HEK293T (cell line): ENCODE results near the gene RPL18.

Experiments used
- CTCF ChIA-PET: fragments of 350-600 bp; formaldehyde crosslinking; extraction: SDS; loops from one replicate; lab custom pipeline; 2021; ENCODE audit warnings: antibody characterized with exemption, inconsistent platforms; lab: Yijun Ruan, JAX
- POLR2A ChIA-PET: fragments of 350-600 bp; formaldehyde crosslinking; extraction: SDS; loops from one replicate; lab custom pipeline; 2020; ENCODE audit warnings: antibody characterized with exemption, inconsistent platforms; lab: Yijun Ruan, JAX
- DNase-seq: peaks from one replicate; pipeline ENCODE4 v3.0.0; 2012; ENCODE audit warnings: mixed read lengths; ENCODE audit errors: extremely low spot score
- ARNT ChIP-seq: fragments of 450-650 bp; IDR thresholded peaks from 2 replicates; pipeline ENCODE4 v1.6.1; 2017; ENCODE audit warnings: mild to moderate bottlenecking
- BHLHE40 ChIP-seq: fragments of 450-650 bp; IDR thresholded peaks from 2 replicates; pipeline ENCODE4 v1.6.1; 2016; ENCODE audit warnings: mild to moderate bottlenecking, moderate library complexity, borderline replicate concordance
- CTBP1 ChIP-seq: fragments of 450-650 bp; IDR thresholded peaks from 2 replicates; pipeline ENCODE4 v1.6.1; 2016; ENCODE audit warnings: borderline replicate concordance
- ELF4 ChIP-seq: fragments of 450-650 bp; IDR thresholded peaks from 2 replicates; pipeline ENCODE4 v1.6.1; 2017; ENCODE audit warnings: antibody characterized with exemption
- FOXA1 ChIP-seq: fragments of 450-650 bp; IDR thresholded peaks from 2 replicates; pipeline ENCODE4 v1.6.1; 2016; ENCODE audit warnings: mild to moderate bottlenecking
- FOXK2 ChIP-seq: fragments of 450-650 bp; IDR thresholded peaks from 2 replicates; pipeline ENCODE4 v1.6.1; 2016; ENCODE audit warnings: mild to moderate bottlenecking
- FOXM1 ChIP-seq: fragments of 450-650 bp; IDR thresholded peaks from 2 replicates; pipeline ENCODE4 v1.6.1; 2017; ENCODE audit warnings: mild to moderate bottlenecking, borderline replicate concordance
- HDGF ChIP-seq: fragments of 450-650 bp; IDR thresholded peaks from 2 replicates; pipeline ENCODE4 v1.6.1; 2017; ENCODE audit warnings: antibody characterized with exemption, borderline replicate concordance
- L3MBTL2 ChIP-seq: fragments of 450-650 bp; conservative IDR thresholded peaks from 2 replicates; pipeline ENCODE4 v1.6.1; 2016; ENCODE audit warnings: mild to moderate bottlenecking
- LEF1 ChIP-seq: fragments of 450-650 bp; IDR thresholded peaks from 2 replicates; pipeline ENCODE4 v1.6.1; 2017; ENCODE audit warnings: mild to moderate bottlenecking, borderline replicate concordance
- NFRKB ChIP-seq: fragments of 450-650 bp; IDR thresholded peaks from 2 replicates; pipeline ENCODE4 v1.6.1; 2016; ENCODE audit warnings: mild to moderate bottlenecking, moderate library complexity
- PKNOX1 ChIP-seq: fragments of 450-650 bp; IDR thresholded peaks from 2 replicates; pipeline ENCODE4 v1.6.1; 2016
- SP1 ChIP-seq: fragments of 450-650 bp; IDR thresholded peaks from 2 replicates; pipeline ENCODE4 v1.6.1; 2017
- SUZ12 ChIP-seq: fragments of 450-650 bp; IDR thresholded peaks from 2 replicates; pipeline ENCODE4 v1.6.1; 2016; ENCODE audit warnings: mild to moderate bottlenecking
- TARDBP ChIP-seq: fragments of 450-650 bp; IDR thresholded peaks from 2 replicates; pipeline ENCODE4 v1.6.1; 2016
- ZNF384 ChIP-seq: fragments of 450-650 bp; IDR thresholded peaks from 2 replicates; pipeline ENCODE4 v1.6.1; 2016

RPL18 gene

GRCh38 chr19:48639483-48640375 lies 20.8 kb upstream of the RPL18 start:
- TF ChIP-seq BHLHE40 (no peak), FOXA1 (no peak), PKNOX1 (no peak), FOXM1 (no peak)
- DNase-seq, result no peak
- CTCF ChIA-PET, result interaction anchor here (0.6 kb wide), 1 partner anchor 339 kb away, joined by 3 read pairs; no protein-coding TSS in a partner anchor
- POLR2A ChIA-PET, result no interaction called here

DNA sequence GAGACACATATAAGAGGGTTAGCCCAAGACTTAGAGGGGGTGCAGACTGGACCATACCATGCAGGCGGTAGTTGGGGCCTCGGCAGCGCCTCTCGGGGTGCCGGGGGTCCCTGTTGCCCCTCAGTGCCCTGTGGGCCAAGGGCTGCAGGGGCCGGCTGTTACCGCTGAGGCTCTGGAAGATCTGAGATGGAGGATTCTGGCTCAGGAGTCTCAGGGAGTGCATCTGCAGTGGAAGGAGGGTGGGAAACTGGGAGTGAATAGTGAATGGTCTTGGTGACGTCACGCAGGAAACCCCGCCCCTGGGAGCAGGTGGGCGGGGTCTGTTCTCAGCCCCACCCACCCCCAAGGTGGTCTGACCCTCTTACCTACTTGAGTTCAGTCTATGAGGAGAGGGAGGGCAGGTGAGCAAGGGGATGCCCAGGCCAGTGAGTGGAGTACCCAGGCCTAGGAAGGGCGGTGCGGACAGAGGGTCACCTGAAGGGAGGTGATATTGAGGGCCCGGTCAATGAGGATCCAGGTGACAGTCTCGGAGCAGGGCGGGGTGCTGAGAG lies 19.9 kb upstream of the RPL18 start:
- CTCF ChIA-PET, result no interaction called here
- no peak for DNase-seq
- POLR2A ChIA-PET, result no interaction called here
- TF ChIP-seq LEF1 (no peak), ARNT (no peak), PKNOX1 (no peak), SUZ12 (no peak), NFRKB (no peak), L3MBTL2 (no peak), FOXA1 (no peak), CTBP1 (no peak), FOXK2 (no peak)

DNA sequence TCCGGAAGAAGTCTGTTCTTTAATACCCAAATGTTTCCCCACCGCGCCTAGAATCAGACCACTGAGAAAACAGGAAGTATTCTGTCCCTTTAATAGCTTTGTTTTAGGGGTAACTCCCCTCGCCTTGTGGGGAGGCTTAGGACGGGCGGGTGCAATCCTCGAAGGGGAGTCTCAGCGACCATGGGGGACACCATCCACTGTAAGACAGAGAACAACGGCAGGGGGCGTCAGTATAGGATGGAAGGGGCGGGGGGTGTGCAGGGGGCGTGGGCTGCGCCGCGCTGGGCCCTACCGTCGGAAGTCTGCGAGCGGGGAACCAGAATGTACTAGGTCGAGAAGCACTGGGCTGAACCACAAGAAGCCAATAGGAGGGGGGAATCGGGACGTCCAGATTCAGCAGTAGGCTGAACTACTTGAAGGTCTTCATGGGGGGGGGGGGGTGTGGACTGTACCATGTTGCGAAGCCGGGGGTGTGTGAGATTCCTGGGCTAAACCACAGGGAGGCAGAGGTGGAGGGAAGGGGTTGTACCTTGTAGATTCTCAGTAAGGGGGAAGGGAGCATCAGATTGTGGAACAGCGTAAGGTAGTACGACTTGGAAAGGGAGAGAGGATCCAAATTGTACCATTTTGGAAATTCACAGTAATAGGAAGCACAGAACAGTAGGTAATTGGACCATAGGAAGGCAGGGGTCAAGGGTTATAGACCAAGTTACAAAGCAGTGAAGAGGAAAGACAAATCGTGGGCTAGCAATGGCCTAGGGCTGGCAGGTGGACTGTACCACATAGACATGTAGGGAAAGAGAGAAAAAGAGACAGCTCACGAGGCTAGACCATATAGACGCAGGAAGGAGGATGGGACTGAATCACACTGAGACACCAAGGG lies 19.2 kb upstream of the RPL18 start:
- POLR2A ChIA-PET, result interaction anchor here (1.8 to 2.3 kb wide), 2 partner anchors 8 to 19 kb away, joined by 7 to 12 read pairs; partner anchors contain the start of genes CA11, RPL18 and SPHK2
- TF ChIP-seq ARNT (no peak), PKNOX1 (no peak), CTBP1 (no peak), LEF1 (no peak), L3MBTL2 (no peak), NFRKB (no peak), BHLHE40 (no peak; the same call in 1 of the 2 replicates), SUZ12 (no peak), TARDBP (no peak), ELF4 (no peak), FOXK2 (no peak), ZNF384 (no peak), SP1 (no peak), HDGF (no peak)
- peak; percentile 78 for DNase-seq
- CTCF ChIA-PET, result no interaction called here

DNA sequence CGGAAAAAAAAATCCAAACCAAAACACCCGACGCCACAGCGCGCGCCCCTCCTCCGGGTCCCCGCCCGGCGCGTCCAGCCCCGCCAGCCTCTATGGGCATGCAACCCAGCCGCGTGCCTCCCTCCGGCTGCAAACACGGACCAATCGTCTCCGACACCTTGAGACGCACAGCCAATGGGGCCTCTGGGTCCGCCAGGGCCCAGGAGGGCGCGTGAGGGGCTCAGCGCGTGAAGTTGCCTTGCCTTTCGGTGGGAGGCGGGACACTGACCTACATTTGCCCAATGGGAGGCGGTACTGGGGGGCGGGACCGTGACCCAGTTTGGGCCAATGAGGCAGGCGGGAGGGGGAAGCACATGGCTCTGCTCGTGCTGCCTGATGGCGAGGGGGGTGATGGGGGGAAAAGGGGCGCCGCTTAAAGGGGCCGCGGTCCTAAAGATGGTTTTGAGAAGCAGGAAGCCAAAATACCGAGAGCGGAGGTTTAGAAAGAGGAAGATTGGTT lies 18.5 kb upstream of the RPL18 start:
- CTCF ChIA-PET, result no interaction called here
- peak; percentile 84 for DNase-seq

More for the DNA sequence above, 18.5 kb upstream of the RPL18 start:
- no peak for TF ChIP-seq LEF1
- TF ChIP-seq HDGF, result peak; percentile 72; the same call in 1 of the 2 replicates
- TF ChIP-seq L3MBTL2, result peak; percentile 100
- TF ChIP-seq ELF4, result no peak
- TF ChIP-seq SUZ12, result no peak
- TF ChIP-seq TARDBP, result no peak
- no peak for TF ChIP-seq BHLHE40
- TF ChIP-seq FOXK2, result no peak
- no peak for TF ChIP-seq NFRKB
- 0 out of 2 replicates have a peak, but pooled peaks have one; percentile 21 for TF ChIP-seq FOXM1
- no peak for TF ChIP-seq SP1
- TF ChIP-seq CTBP1, result no peak
- TF ChIP-seq ARNT, result no peak
- no peak for TF ChIP-seq FOXA1
- no peak for TF ChIP-seq ZNF384
- TF ChIP-seq PKNOX1, result no peak
- POLR2A ChIA-PET, result interaction anchor here (1.8 to 2.3 kb wide), 2 partner anchors 8 to 18 kb away, joined by 7 to 12 read pairs; partner anchors contain the start of genes CA11, RPL18 and SPHK2
